ENCODE data around the gene GPR37L1.

The GPR37L1 gene

DNA sequence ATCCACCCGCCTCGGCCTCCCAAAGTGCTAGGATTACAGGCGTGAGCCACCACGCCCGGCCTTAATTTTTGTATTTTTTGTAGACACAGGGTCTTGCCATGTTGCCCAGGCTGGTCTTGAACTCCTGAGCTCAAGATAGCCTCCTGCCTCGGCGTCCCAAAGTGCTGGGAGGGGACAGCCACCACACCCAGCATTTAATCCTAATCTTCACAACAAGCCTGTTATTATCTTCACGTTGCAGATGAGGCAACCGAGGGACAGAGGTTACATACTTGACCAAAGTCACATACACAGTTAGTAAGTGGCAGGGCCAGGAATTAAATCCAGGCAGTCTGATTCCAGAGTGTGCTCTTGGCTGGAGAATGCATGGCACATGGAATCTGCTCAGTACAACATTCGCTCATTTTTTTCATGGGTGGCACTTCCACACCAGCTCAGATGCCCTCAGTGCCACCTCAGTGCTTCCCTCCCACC, 4.8 kb upstream of the GPR37L1 start:
- H3K9me2 ChIP-seq (replicated peaks; ENCODE audit: insufficient read depth, low read length), result no peaks in the 10 kb centered on the region
- H3K4me2 ChIP-seq (ENCODE audit: low read depth, low read length, poor library complexity, severe bottlenecking), result no peak overlapping the region
- H3K27ac ChIP-seq (ENCODE audit: low read depth, low read length), result no peak overlapping the region
- no peak overlapping the region for H3K4me3 ChIP-seq (ENCODE audit: insufficient read depth, low read length, poor library complexity, severe bottlenecking)
- no peaks in the 10 kb centered on the region for H3K27me3 ChIP-seq (ENCODE audit: low read length)
- no peaks in the 10 kb centered on the region for H3K9me3 ChIP-seq (ENCODE audit: insufficient read depth, low read length)
- H3K9ac ChIP-seq (ENCODE audit: low read length), result no peak overlapping the region
- H2AFZ ChIP-seq (ENCODE audit: low read depth, low read length, severe bottlenecking), result no peak overlapping the region
- no peaks in the 10 kb centered on the region for H3K79me2 ChIP-seq (ENCODE audit: insufficient read depth, low read length)
- TF ChIP-seq, protein P1, sequence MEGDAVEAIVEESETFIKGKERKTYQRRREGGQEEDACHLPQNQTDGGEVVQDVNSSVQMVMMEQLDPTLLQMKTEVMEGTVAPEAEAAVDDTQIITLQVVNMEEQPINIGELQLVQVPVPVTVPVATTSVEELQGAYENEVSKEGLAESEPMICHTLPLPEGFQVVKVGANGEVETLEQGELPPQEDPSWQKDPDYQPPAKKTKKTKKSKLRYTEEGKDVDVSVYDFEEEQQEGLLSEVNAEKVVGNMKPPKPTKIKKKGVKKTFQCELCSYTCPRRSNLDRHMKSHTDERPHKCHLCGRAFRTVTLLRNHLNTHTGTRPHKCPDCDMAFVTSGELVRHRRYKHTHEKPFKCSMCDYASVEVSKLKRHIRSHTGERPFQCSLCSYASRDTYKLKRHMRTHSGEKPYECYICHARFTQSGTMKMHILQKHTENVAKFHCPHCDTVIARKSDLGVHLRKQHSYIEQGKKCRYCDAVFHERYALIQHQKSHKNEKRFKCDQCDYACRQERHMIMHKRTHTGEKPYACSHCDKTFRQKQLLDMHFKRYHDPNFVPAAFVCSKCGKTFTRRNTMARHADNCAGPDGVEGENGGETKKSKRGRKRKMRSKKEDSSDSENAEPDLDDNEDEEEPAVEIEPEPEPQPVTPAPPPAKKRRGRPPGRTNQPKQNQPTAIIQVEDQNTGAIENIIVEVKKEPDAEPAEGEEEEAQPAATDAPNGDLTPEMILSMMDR (IDR thresholded peaks at IDR 0.05; ENCODE audit: insufficient read depth, low read length, poor library complexity, severe bottlenecking), result no peak
- no peak for TF ChIP-seq EZH2phosphoT487 (conservative IDR thresholded peaks at IDR 0.05; ENCODE audit: low read length)
- no peaks in the 10 kb centered on the region for H3F3A ChIP-seq (ENCODE audit: insufficient read depth)
- H3K36me3 ChIP-seq (ENCODE audit: low read length), result no peaks in the 10 kb centered on the region
- no peaks in the 10 kb centered on the region for H4K20me1 ChIP-seq (ENCODE audit: low read depth, low read length)

DNA sequence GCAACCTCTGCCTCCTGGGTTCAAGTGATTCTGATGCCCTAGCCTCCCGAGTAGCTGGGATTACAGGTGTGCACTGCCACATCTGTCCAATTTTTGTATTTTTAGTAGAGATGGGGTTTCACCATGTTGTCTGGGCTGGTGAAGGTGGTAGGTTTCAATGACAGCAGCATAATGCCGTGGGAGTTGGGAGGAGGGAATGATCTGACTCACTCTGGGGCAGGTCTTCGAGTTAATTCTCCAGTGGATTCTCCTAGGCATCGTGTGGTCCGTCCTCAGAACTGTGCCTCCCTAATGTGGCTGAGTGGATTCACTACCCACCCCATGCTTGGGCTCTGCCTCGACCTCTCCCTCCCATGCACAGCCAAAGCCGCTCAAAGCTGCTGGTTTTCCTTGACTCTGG, 1.7 kb upstream of the GPR37L1 start:
- Histone ChIP-seq H3K9me3 (ENCODE audit: insufficient read depth, low read length) (no peaks in the 10 kb centered on the region), H3K27ac (ENCODE audit: low read depth, low read length) (no peak overlapping the region), H2AFZ (ENCODE audit: low read depth, low read length, severe bottlenecking) (no peak overlapping the region), H3F3A (ENCODE audit: insufficient read depth) (no peaks in the 10 kb centered on the region), H3K4me3 (ENCODE audit: insufficient read depth, low read length, poor library complexity, severe bottlenecking) (no peak overlapping the region), H3K27me3 (ENCODE audit: low read length) (no peaks in the 10 kb centered on the region), H3K9me2 (replicated peaks; ENCODE audit: insufficient read depth, low read length) (no peaks in the 10 kb centered on the region), H3K9ac (ENCODE audit: low read length) (no peak overlapping the region), H4K20me1 (ENCODE audit: low read depth, low read length) (no peaks in the 10 kb centered on the region), H3K4me2 (ENCODE audit: low read depth, low read length, poor library complexity, severe bottlenecking) (no peak overlapping the region), H3K79me2 (ENCODE audit: insufficient read depth, low read length) (no peaks in the 10 kb centered on the region), H3K36me3 (ENCODE audit: low read length) (no peaks in the 10 kb centered on the region)
- TF ChIP-seq EZH2phosphoT487 (conservative IDR thresholded peaks at IDR 0.05; ENCODE audit: low read length), result no peak
- TF ChIP-seq, protein P1 (IDR thresholded peaks at IDR 0.05; ENCODE audit: insufficient read depth, low read length, poor library complexity, severe bottlenecking), result no peak

DNA sequence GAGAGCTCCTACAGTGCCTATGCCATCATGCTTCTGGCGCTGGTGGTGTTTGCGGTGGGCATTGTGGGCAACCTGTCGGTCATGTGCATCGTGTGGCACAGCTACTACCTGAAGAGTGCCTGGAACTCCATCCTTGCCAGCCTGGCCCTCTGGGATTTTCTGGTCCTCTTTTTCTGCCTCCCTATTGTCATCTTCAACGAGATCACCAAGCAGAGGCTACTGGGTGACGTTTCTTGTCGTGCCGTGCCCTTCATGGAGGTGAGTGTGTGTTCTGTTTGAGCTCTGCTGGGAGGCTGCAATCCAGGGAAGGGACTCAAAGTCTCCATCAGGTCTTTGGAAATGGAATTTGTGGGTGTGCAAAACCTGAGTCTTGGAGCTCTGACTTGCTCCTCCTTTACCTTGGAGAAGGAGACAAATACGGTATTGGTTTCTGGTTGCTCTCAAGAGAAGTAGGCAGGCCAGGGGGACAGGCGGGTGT, 658 bp downstream of the GPR37L1 start:
- no peaks in the 10 kb centered on the region for H3F3A ChIP-seq (ENCODE audit: insufficient read depth)
- no peak overlapping the region for H3K4me3 ChIP-seq (ENCODE audit: insufficient read depth, low read length, poor library complexity, severe bottlenecking)
- no peaks in the 10 kb centered on the region for H3K79me2 ChIP-seq (ENCODE audit: insufficient read depth, low read length)
- H3K9me3 ChIP-seq (ENCODE audit: insufficient read depth, low read length), result no peaks in the 10 kb centered on the region
- TF ChIP-seq, protein P1 (IDR thresholded peaks at IDR 0.05; ENCODE audit: insufficient read depth, low read length, poor library complexity, severe bottlenecking), result no peak
- TF ChIP-seq EZH2phosphoT487 (conservative IDR thresholded peaks at IDR 0.05; ENCODE audit: low read length), result no peak
- H3K4me2 ChIP-seq (ENCODE audit: low read depth, low read length, poor library complexity, severe bottlenecking), result no peak overlapping the region
- no peak overlapping the region for H3K27ac ChIP-seq (ENCODE audit: low read depth, low read length)
- H2AFZ ChIP-seq (ENCODE audit: low read depth, low read length, severe bottlenecking), result no peak overlapping the region
- H4K20me1 ChIP-seq (ENCODE audit: low read depth, low read length), result no peaks in the 10 kb centered on the region
- H3K9ac ChIP-seq (ENCODE audit: low read length), result no peak overlapping the region
- no peaks in the 10 kb centered on the region for H3K9me2 ChIP-seq (replicated peaks; ENCODE audit: insufficient read depth, low read length)
- H3K27me3 ChIP-seq (ENCODE audit: low read length), result no peaks in the 10 kb centered on the region
- H3K36me3 ChIP-seq (ENCODE audit: low read length), result no peaks in the 10 kb centered on the region

All from SU-DHL-6 (cell line).